ENCODE data around the gene ANP32A.

DNA sequence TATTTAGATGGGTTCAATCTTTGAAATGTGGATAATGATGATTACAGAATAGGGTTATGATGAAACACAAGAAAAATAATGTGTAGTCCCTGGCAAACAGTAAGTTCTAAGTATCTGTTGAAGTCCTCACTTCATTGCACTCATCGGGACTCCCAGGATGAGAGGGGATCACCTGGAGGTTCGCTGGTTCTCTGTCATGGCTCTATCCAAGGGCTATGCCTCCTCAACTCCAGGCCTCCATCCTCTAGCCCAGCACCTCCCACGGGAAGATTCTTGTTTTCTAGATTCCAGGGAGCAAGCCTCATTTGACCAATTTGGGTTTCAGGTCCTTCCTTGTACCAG is 45.5 kb downstream of the ANP32A start:
- TF ChIP-seq, protein P1, sequence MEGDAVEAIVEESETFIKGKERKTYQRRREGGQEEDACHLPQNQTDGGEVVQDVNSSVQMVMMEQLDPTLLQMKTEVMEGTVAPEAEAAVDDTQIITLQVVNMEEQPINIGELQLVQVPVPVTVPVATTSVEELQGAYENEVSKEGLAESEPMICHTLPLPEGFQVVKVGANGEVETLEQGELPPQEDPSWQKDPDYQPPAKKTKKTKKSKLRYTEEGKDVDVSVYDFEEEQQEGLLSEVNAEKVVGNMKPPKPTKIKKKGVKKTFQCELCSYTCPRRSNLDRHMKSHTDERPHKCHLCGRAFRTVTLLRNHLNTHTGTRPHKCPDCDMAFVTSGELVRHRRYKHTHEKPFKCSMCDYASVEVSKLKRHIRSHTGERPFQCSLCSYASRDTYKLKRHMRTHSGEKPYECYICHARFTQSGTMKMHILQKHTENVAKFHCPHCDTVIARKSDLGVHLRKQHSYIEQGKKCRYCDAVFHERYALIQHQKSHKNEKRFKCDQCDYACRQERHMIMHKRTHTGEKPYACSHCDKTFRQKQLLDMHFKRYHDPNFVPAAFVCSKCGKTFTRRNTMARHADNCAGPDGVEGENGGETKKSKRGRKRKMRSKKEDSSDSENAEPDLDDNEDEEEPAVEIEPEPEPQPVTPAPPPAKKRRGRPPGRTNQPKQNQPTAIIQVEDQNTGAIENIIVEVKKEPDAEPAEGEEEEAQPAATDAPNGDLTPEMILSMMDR (IDR thresholded peaks at IDR 0.05) = no peak
- TF ChIP-seq POLR2A (IDR thresholded peaks at IDR 0.05) = no peak

All from testis (tissue), 2 donors.